ENCODE results near the gene VEGFD.
"Not testable (repeated sequence)": the region's sequence is repeated elsewhere in the genome, so short reads cannot be mapped to it uniquely, and the experiment has no call there.

The VEGFD gene

DNA sequence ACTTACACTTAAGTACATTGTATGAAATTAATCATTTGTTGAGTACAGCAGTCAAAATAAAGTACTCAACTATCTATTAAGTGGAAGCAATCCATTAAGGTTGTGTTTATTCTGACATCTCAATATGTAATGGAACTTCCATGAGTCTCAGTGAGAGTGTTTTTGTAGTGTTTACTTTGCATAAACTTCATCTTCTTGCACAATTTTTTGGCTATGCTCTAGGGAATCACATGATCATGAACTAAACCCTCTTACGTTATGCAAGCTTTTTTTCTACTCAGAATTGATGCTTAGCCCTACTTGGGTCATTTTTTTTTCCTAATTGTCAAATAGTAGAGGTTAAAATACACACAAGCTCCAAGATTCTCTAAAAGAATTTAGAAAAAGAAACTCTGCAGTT lies 27.8 kb downstream of the VEGFD start:
- DNase-seq = no peak

DNA sequence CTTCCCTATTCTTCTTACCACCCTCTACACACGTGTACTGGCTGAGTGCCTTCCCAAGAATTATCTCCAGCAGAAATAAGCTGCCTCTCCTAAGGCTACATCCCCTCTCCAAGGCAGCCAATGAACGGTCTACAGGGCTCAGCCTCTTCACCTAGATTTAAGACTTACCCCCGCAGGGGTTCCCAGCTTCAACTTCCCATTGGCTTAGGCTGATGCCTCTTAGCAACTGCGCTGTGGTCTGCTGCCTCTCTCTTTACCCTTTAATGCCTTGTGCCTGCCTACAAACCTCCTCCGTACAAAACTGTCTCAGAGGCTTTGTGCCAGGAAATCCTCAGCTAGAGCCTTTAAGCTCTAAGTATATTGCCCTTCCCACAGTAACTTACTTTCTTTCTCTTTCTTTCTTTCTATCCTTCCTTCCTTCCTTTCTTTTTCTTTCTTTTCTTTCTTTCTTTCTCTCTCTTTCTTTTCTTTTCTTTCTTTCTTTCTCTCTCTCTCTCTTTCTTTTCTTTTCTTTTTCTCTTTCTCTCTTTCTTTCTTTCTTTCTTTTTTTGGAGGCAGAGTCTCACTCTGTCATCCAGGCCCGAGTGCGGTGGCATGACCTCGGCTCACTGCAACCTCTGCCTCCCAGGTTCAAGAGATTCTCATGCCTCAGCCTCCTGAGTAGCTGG lies 33.8 kb downstream of the VEGFD start:
- no peak for DNase-seq

- DNase-seq = no peak
These were observed 35.2 kb downstream of the VEGFD start for GRCh38 chrX:15349046-15349445.

DNA sequence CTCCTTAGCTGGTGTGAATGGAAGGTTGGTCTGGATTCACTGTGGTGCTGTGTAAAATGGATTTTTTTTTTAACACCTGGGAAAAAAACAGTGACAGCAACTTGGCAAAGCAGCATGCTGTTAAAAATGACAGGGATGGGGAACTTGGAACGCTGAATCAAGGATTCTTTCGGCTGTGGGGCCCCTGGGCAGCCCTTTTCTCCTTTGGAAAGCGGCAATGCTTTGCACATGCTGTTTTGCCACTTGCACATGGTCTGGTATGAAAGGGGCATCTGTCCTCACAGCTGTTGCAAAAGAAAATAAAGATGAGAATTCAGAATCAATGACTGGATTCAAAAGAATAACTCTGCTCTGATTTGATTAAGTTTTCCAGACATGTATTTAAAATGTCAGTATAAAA lies 38.2 kb downstream of the VEGFD start:
- no peak for DNase-seq

GRCh38 chrX:15344106-15344505 lies 40.1 kb downstream of the VEGFD start:
- no peak for DNase-seq

- no peak for DNase-seq
These were observed 41.1 kb downstream of the VEGFD start for GRCh38 chrX:15343075-15343476.

DNA sequence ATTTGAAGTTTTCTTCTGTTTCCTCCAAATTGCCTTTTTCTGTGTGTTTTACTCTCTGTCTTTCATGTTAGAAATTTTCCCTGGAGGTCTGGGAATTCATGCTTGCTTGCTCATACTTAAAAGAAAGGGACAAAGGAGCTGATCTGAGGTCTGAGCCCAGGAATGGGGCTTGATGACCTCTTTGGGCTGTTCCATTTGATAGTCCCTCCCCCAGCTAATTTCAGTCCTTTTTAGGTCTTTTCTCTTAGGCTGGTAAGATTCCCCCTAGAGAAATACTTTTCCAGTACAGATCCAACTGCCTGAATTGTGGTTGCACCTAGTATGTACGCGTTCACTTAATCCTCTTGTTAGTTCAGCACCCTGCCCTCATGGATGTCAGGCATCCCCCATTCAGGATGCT lies 43.3 kb downstream of the VEGFD start:
- DNase-seq = no peak

DNA sequence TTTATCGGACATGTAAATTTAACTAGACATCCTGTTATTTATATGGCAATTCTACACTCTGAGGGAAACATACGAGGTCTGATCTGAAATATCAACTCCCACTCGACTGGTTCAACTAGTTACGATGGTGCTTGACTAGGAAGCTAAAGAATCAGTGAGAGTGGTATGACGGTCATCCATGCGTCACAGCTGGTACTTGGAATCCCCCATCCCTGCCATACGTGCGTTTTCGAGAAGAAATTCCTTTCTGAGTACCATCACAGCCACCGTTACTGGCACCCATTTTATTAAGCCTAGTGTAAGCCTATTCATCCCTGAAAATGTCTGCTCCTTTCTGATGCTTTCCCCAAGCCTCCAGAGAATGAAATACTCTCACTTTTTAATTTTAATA lies 48.2 kb downstream of the VEGFD start:
- no peak for DNase-seq

GRCh38 chrX:15335135-15336022 lies 48.8 kb downstream of the VEGFD start, which contains the start of gene PIGA:
Gene PIGA, minus strand, starts transcription at chrX:15335523. Its CDS starts 3,593 bp downstream, at chrX:15331930.
- peak; percentile 89 for DNase-seq

DNA sequence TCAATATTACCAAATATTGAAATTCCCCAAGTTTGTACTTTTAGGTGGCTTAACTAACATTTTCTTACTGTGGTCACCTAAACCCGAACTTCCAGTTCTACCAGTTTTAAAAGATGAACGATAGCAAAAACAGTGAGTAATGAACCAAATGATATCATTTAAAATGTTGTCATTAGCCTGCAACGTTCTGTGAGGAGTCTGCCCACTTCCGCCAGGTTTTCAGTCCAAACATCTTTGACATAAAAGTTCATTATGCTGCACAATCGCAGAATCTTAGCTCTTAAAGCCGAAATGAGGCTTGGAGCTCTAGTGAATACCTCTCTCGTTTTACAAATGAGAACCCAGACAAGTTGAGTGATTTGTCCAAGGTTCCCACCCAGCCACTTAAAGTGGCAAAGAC lies 49.7 kb downstream of the VEGFD start:
- DNase-seq = no peak

DNA sequence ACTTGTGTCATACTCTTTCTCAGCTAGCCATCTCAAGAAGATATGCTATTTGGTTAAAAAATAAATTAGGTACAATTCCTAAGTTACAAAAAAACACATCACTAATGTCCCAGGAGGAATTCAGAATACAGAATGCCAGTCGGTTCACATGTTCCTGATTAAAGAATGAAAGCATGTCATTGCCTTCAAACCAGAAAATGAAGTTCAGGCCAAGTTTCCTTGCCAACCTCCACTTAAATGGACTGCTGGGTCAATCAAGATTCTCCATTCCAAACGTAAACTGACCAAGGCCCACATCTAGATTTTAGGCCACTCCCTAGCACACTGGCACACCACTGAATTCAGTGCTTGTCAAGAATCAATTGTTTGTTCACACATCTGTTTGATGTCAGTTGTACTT lies 55.4 kb downstream of the VEGFD start:
- no peak for DNase-seq

GRCh38 chrX:15328131-15328530 lies 56.1 kb downstream of the VEGFD start:
- no peak for DNase-seq

GRCh38 chrX:15322472-15322871 lies 61.7 kb downstream of the VEGFD start:
- no peak for DNase-seq

DNA sequence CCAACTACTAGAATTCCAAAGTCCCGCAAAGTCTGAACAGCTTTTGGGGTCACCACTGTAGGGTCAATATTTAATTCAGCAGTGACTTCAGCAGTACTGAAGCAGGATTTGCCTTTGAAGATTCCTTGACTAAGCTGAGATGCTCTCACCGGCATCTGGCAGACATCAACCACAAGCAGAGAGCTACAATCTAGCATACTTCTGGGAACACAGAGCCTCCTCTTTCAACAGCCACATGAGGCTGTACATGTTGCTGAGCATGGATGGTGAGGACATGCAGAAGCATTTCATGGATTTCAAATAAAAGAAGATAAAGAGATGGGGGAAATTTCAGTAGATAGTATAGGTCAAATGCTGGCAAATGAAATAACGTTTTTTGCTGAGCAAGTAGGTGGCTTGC lies 62.1 kb downstream of the VEGFD start:
- no peak for DNase-seq

DNA sequence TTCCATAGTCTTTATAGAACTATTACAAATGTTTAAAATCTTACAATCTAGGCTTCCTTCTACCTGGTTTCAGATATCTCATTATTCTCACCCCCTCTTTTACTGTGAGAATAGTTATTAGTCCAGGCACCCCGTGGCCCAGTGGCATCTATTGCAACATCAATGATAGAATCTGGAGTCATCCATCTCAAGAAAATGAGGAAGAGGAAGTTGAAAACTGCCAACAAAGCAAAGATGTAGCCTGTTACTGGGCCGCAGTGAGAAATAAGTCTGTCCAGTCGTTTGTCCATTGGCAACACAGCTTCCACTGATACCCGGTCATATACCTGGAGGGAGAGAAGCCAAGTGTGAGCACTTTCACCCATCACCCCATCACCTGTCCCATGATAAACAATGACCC lies 62.8 kb downstream of the VEGFD start:
- DNase-seq = no peak

DNA sequence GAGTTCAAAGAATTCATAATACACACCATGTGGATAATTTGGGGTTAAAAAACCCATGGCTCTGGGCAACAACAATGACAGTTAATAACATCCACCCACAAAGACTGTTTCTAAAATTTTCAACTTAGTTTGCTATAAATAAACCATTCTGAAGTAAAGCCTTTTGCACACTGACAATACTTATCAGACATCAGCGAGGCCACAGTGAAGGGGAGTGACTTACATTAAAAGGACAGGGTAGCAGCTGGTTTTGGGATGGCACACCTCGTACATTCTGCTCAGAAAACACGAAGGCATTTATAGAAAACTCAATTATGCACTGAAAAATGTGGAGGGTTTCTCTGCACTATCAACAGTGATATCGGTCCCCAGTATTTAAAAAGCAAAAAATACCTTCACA lies 63.9 kb downstream of the VEGFD start:
- DNase-seq = no peak

GRCh38 chrX:15319075-15319474 lies 65.1 kb downstream of the VEGFD start:
- DNase-seq = no peak

DNA sequence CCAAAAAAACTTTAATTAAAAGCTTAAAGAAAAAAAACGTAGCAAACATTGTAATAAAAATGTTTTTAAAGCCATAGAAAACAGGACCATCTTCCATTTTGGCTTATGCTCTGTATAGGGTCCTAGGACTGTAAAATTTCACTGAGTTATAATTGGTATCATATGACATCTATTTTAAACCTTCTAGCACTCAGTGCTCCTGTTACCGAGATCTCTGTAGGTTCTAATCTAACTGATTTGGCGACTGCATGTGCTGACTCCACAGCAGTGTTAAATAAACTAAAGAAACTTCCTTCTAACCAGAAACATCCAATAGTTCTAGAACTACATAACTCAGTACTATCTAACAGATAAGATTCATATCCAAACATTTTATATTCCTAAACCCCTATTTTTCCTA lies 68.7 kb downstream of the VEGFD start, which contains the start of gene ASB11:
TSS of gene ASB11 (minus strand) at position 132 of the 400 bp plus-strand sequence. CDS start at position 97, 35 bp downstream.
- no peak for DNase-seq

- no peak for DNase-seq
These were observed 69.7 kb downstream of the VEGFD start for GRCh38 chrX:15314472-15314871.

- no peak for DNase-seq
These were observed 73.1 kb downstream of the VEGFD start for GRCh38 chrX:15311119-15311518.

DNA sequence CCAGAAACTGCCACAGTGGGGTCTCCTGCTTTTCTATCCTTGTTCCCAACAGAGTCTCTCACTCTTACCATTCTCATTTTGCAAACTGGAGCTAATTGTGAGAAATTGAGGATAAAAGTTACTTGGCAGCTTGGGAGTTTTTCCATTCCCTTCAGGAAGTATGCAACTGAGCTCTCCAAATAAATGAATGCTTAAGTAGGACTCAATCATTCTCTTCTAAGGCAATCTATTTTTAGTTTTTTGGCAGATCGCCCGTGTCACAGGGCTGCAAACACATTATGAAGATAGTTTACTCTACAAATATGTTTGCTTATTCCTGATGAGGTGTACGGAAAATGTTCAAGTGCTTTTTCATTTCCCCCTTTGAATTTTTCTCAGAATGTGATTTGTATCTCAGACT lies 74.1 kb downstream of the VEGFD start:
- no peak for DNase-seq

- not testable (repeated sequence) for DNase-seq
These were observed 78.3 kb downstream of the VEGFD start for GRCh38 chrX:15305899-15306298.

DNA sequence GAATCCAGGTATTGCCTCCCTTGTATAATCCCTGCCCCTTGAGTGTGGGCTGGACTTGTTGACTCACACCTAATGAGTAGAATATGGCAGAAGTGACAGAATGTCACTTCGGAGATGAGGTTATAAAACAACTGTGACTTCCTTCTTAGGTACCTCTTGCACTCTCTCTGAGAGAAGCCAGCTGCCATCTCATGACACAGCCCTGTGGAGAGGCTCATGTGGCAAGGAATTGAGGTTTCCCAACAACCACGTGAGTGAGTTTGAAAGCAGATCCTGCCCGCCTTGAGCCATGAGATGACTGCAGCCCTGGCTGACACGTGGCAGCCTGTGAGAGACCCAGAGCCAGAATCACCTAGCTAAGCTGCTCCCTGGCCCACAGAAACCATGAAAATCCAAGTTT lies 82.3 kb downstream of the VEGFD start:
- peak; percentile 50 for DNase-seq

Measured in activated CD8-positive, alpha-beta memory T cell treated with anti-CD3 and anti-CD28 coated beads, Interleukin-2, amount 50 U/mL, for 48 hours (primary cell).